GM19452 (cell line): ENCODE data around the gene UMAD1.

Experiments
- ATAC-seq: cut with Tn5 transposase; IDR thresholded peaks from one replicate; pipeline ENCODE4 v1.9.1; 2021; ENCODE audit not compliant: unreplicated experiment

Gene UMAD1

GRCh38 chr7:7761974-7762779 is 121.6 kb downstream of the UMAD1 start:
- peak; percentile 51 for ATAC-seq

- ATAC-seq = no peak
Measured at GRCh38 chr7:7764520-7765396, 124.2 kb downstream of the UMAD1 start.

- ATAC-seq = peak; percentile 70
Measured at GRCh38 chr7:7765422-7765821, 124.9 kb downstream of the UMAD1 start.

- ATAC-seq = no peak
Measured at GRCh38 chr7:7766671-7767070, 126.1 kb downstream of the UMAD1 start.

- ATAC-seq = no peak
Measured at GRCh38 chr7:7768977-7769709, 128.6 kb downstream of the UMAD1 start.

- no peak for ATAC-seq
Measured at GRCh38 chr7:7769710-7770627, 129.4 kb downstream of the UMAD1 start.

- ATAC-seq = no peak
Measured at GRCh38 chr7:7771452-7771851, 130.9 kb downstream of the UMAD1 start.

GRCh38 chr7:7772397-7772821 is 131.9 kb downstream of the UMAD1 start:
- ATAC-seq = no peak

- ATAC-seq = peak; percentile 45
Measured at GRCh38 chr7:7773334-7774309, 133.1 kb downstream of the UMAD1 start.

GRCh38 chr7:7779888-7780287 is 139.3 kb downstream of the UMAD1 start:
- ATAC-seq = no peak

- no peak for ATAC-seq
Measured at GRCh38 chr7:7783001-7783400, 142.4 kb downstream of the UMAD1 start.

GRCh38 chr7:7785344-7785973 is 144.9 kb downstream of the UMAD1 start:
- ATAC-seq = no peak

GRCh38 chr7:7786595-7786994 is 146.0 kb downstream of the UMAD1 start:
- ATAC-seq = no peak

- ATAC-seq = peak; percentile 87
Measured at GRCh38 chr7:7789551-7789988, 149.0 kb downstream of the UMAD1 start.

- ATAC-seq = no peak
Measured at GRCh38 chr7:7790041-7790741, 149.6 kb downstream of the UMAD1 start.

- no peak for ATAC-seq
Measured at GRCh38 chr7:7791523-7791922, 151.0 kb downstream of the UMAD1 start.

- ATAC-seq = no peak
Measured at GRCh38 chr7:7792056-7792455, 151.5 kb downstream of the UMAD1 start.

GRCh38 chr7:7793249-7793648 is 152.7 kb downstream of the UMAD1 start:
- no peak for ATAC-seq
